ENCODE data around the gene KRT77.

KRT77 gene

GRCh38 chr12:52688481-52688880 is 14.8 kb downstream of the KRT77 start:
- Histone ChIP-seq H3K4me1 (ENCODE audit: low read length) (no peaks in the 10 kb centered on the region), H3K36me3 (replicated peaks; ENCODE audit: low read depth, low read length) (no peaks in the 10 kb centered on the region), H3K27ac (ENCODE audit: low read length) (no peak overlapping the region), H4K20me1 (ENCODE audit: insufficient read depth, low read length) (no peaks in the 10 kb centered on the region), H3K4me2 (ENCODE audit: low read length) (no peak overlapping the region), H3K79me2 (ENCODE audit: low read length) (no peaks in the 10 kb centered on the region), H2AFZ (ENCODE audit: low read depth, low read length) (no peak overlapping the region), H3K4me3 (ENCODE audit: low read length) (no peak overlapping the region), H3K9ac (ENCODE audit: low read length) (no peak overlapping the region), H3K9me3 (ENCODE audit: insufficient read depth, low read length) (no peaks in the 10 kb centered on the region), H3K27me3 (ENCODE audit: low read depth, low read length) (peaks cover 62% of the 10 kb centered on the region)
- no peak for TF ChIP-seq CTCF (IDR thresholded peaks at IDR 0.05; ENCODE audit: low read depth, low read length)
- TF ChIP-seq EZH2phosphoT487 (IDR thresholded peaks at IDR 0.05; ENCODE audit: low read depth), result no peak

GRCh38 chr12:52687497-52688385 is 15.6 kb downstream of the KRT77 start:
- Histone ChIP-seq H3K36me3 (replicated peaks; ENCODE audit: low read depth, low read length) (no peaks in the 10 kb centered on the region), H3K79me2 (ENCODE audit: low read length) (no peaks in the 10 kb centered on the region), H4K20me1 (ENCODE audit: insufficient read depth, low read length) (no peaks in the 10 kb centered on the region), H2AFZ (ENCODE audit: low read depth, low read length) (no peak overlapping the region), H3K9ac (ENCODE audit: low read length) (no peak overlapping the region), H3K4me3 (ENCODE audit: low read length) (no peak overlapping the region), H3K4me1 (ENCODE audit: low read length) (no peaks in the 10 kb centered on the region), H3K9me3 (ENCODE audit: insufficient read depth, low read length) (no peaks in the 10 kb centered on the region), H3K4me2 (ENCODE audit: low read length) (no peak overlapping the region), H3K27ac (ENCODE audit: low read length) (no peak overlapping the region), H3K27me3 (ENCODE audit: low read depth, low read length) (peaks cover 64% of the 10 kb centered on the region)
- TF ChIP-seq EZH2phosphoT487 (IDR thresholded peaks at IDR 0.05; ENCODE audit: low read depth), result no peak
- no peak for TF ChIP-seq CTCF (IDR thresholded peaks at IDR 0.05; ENCODE audit: low read depth, low read length)

- no peak overlapping the region for H3K27ac ChIP-seq (ENCODE audit: low read length)
- no peaks in the 10 kb centered on the region for H3K79me2 ChIP-seq (ENCODE audit: low read length)
- H4K20me1 ChIP-seq (ENCODE audit: insufficient read depth, low read length), result no peaks in the 10 kb centered on the region
- no peak overlapping the region for H2AFZ ChIP-seq (ENCODE audit: low read depth, low read length)
- peaks cover 67% of the 10 kb centered on the region for H3K27me3 ChIP-seq (ENCODE audit: low read depth, low read length)
- H3K4me1 ChIP-seq (ENCODE audit: low read length), result no peaks in the 10 kb centered on the region
- no peak overlapping the region for H3K4me2 ChIP-seq (ENCODE audit: low read length)
- H3K4me3 ChIP-seq (ENCODE audit: low read length), result no peak overlapping the region
- no peaks in the 10 kb centered on the region for H3K9me3 ChIP-seq (ENCODE audit: insufficient read depth, low read length)
- H3K36me3 ChIP-seq (replicated peaks; ENCODE audit: low read depth, low read length), result no peaks in the 10 kb centered on the region
- no peak for TF ChIP-seq CTCF (IDR thresholded peaks at IDR 0.05; ENCODE audit: low read depth, low read length)
- TF ChIP-seq EZH2phosphoT487 (IDR thresholded peaks at IDR 0.05; ENCODE audit: low read depth), result no peak
- H3K9ac ChIP-seq (ENCODE audit: low read length), result no peak overlapping the region
Measured at GRCh38 chr12:52686756-52687487, 16.4 kb downstream of the KRT77 start.

GRCh38 chr12:52686063-52686462 is 17.3 kb downstream of the KRT77 start:
- Histone ChIP-seq H3K36me3 (replicated peaks; ENCODE audit: low read depth, low read length) (no peaks in the 10 kb centered on the region), H3K27me3 (ENCODE audit: low read depth, low read length) (peaks cover 67% of the 10 kb centered on the region), H3K27ac (ENCODE audit: low read length) (no peak overlapping the region), H3K9ac (ENCODE audit: low read length) (no peak overlapping the region), H4K20me1 (ENCODE audit: insufficient read depth, low read length) (no peaks in the 10 kb centered on the region), H3K4me1 (ENCODE audit: low read length) (no peaks in the 10 kb centered on the region), H3K4me3 (ENCODE audit: low read length) (no peak overlapping the region), H3K9me3 (ENCODE audit: insufficient read depth, low read length) (no peaks in the 10 kb centered on the region), H2AFZ (ENCODE audit: low read depth, low read length) (no peak overlapping the region), H3K4me2 (ENCODE audit: low read length) (no peak overlapping the region), H3K79me2 (ENCODE audit: low read length) (no peaks in the 10 kb centered on the region)
- no peak for TF ChIP-seq CTCF (IDR thresholded peaks at IDR 0.05; ENCODE audit: low read depth, low read length)

Measured in OCI-LY3 (cell line).